GM12875 (cell line): Measurements from ENCODE around the gene CYP2C8.

ENCODE experiments used
- H3K4me3 ChIP-seq: one replicate; pipeline ENCODE4 v1.5.1; 2011; ENCODE audit warnings: low read depth, low read length, control low read depth
- CTCF ChIP-seq: IDR thresholded peaks from 2 replicates; pipeline ENCODE4 v1.5.1; 2011; ENCODE audit warnings: low read depth, mild to moderate bottlenecking, control low read depth, inconsistent platforms, low read length, moderate library complexity, borderline replicate concordance; ENCODE audit not compliant: insufficient read depth

Gene CYP2C8

GRCh38 chr10:95056744-95057363 lies 12.4 kb downstream of the CYP2C8 start:
- no peak for TF ChIP-seq CTCF
- H3K4me3 ChIP-seq, result no peak overlapping the region

GRCh38 chr10:95049919-95050318 lies 19.4 kb downstream of the CYP2C8 start:
- no peak for TF ChIP-seq CTCF
- H3K4me3 ChIP-seq, result no peak overlapping the region

GRCh38 chr10:95048206-95048605 lies 21.1 kb downstream of the CYP2C8 start:
- no peak for TF ChIP-seq CTCF
- no peak overlapping the region for H3K4me3 ChIP-seq

- H3K4me3 ChIP-seq, result no peak overlapping the region
- TF ChIP-seq CTCF, result no peak
These were observed 30.0 kb downstream of the CYP2C8 start for GRCh38 chr10:95039281-95039680.

- no peak for TF ChIP-seq CTCF
- no peak overlapping the region for H3K4me3 ChIP-seq
These were observed 33.7 kb downstream of the CYP2C8 start for GRCh38 chr10:95035332-95036295.

- no peak for TF ChIP-seq CTCF
These were observed 34.9 kb downstream of the CYP2C8 start for GRCh38 chr10:95034401-95034800.

More at GRCh38 chr10:95034401-95034800, 34.9 kb downstream of the CYP2C8 start:
- H3K4me3 ChIP-seq, result no peak overlapping the region
